Spleen (tissue), 11 donors: ENCODE data around the gene LRRC47. TPM values are rescaled to one million over a fixed set of nuclear protein-coding genes. Genes with fewer than 3 reads are reported as not detected.

ENCODE experiments used
- DNase-seq: peaks from one replicate; pipeline ENCODE4 v3.0.0-alpha.2; 2020
- H3K27ac ChIP-seq, 8 donors: fragments of 200-600 bp; sonication (generic) in 7 of 8; 1 replicate in 4 of 8; 2 replicates in 4 of 8; pipeline versions ENCODE4 v1.5.0 to v1.8.0; 2016 to 2021; ENCODE audit warnings: inconsistent platforms in 4 of 8, mild to moderate bottlenecking in 4 of 8, moderate library complexity in 1 of 8
- H3K27me3 ChIP-seq, 7 donors: fragments of 200-600 bp; sonication (generic) in 6 of 7; replicated peaks in 1 of 7; 1 replicate in 4 of 7; 2 replicates in 3 of 7; pipeline versions ENCODE4 v1.5.0 to v1.8.0; 2016 to 2021; ENCODE audit warnings: inconsistent platforms in 3 of 7, mild to moderate bottlenecking in 1 of 7
- H3K36me3 ChIP-seq, 6 donors: fragments of 200-600 bp; sonication (generic) in 5 of 6; 1 replicate in 4 of 6; 2 replicates in 2 of 6; pipeline versions ENCODE4 v1.5.0 to v1.8.0; 2016 to 2021; ENCODE audit warnings: inconsistent platforms in 2 of 6
- H3K4me1 ChIP-seq, 6 donors: fragments of 200-600 bp; sonication (generic) in 5 of 6; 1 replicate in 3 of 6; 2 replicates in 3 of 6; pipeline versions ENCODE4 v1.5.0 to v1.8.0; 2016 to 2021; ENCODE audit warnings: inconsistent platforms in 3 of 6
- H3K4me3 ChIP-seq, 8 donors: fragments of 200-600 bp; sonication (generic) in 7 of 8; 1 replicate in 4 of 8; 2 replicates in 4 of 8; pipeline versions ENCODE4 v1.5.0 to v1.8.0; 2016 to 2021; ENCODE audit warnings: inconsistent platforms in 4 of 8, mild to moderate bottlenecking in 4 of 8, moderate library complexity in 2 of 8
- H3K9me3 ChIP-seq, 8 donors: fragments of 200-600 bp; sonication (generic) in 7 of 8; 1 replicate in 4 of 8; 2 replicates in 4 of 8; pipeline versions ENCODE4 v1.5.0 to v1.8.0; 2016 to 2021; ENCODE audit warnings: inconsistent platforms in 4 of 8
- POLR2A ChIP-seq, 3 donors: fragments of 450-650 bp; IDR thresholded peaks; one replicate each; pipeline ENCODE4 v1.5.1; 2017; ENCODE audit warnings: antibody characterized with exemption in 3 of 3, mild to moderate bottlenecking in 1 of 3
- POLR2AphosphoS5 ChIP-seq, 3 donors: sonication (generic); formaldehyde crosslinking; IDR thresholded peaks; one replicate each; pipeline ENCODE4 v1.5.1; 2017; ENCODE audit warnings: antibody characterized with exemption in 3 of 3
- WGBS, 5 donors: extraction: QIAGEN DNeasy Blood & Tissue Kit in 3 of 5; methylation state at CpG; one replicate each; pipeline versions ENCODE4 v1.1.5 to v1.1.7; 2013 to 2018; 5-methylcytosine and 5-hydroxymethylcytosine counted together
- intact Hi-C: fragments of 100-400 bp; cut with DNase I; formaldehyde crosslinking; loops from one replicate; pipeline ENCODE4 v1.15.0; 2023; ENCODE audit warnings: low total_unique reads
- polyA plus RNA-seq, 3 donors: library from polyadenylated mRNA; stranded (reverse); fragments of 200-250 nt; gene quantifications; one replicate each; pipeline ENCODE4 v1.2.1, GENCODE V29; 2013
- total RNA-seq, 7 donors: library from RNA; depleted of rRNA in 3 of 7; stranded (reverse); fragments of >200 nt in 3 of 7; fragmentation: NEBNext Ultra II Directional in 4 of 7; extraction: Animal tissue kit (Norgen Biotek cat#: 25700) in 4 of 7; gene quantifications; one replicate each; pipeline versions ENCODE4 v1.1.0 to v1.2.1, GENCODE V29; 2016 to 2021
- TF ChIP-seq, protein P1 (sequence below), 11 experiments: fragments of 200-600 bp in 7 of 11; fragments of 450-650 bp in 4 of 11; sonication (generic) in 4 of 11; IDR thresholded peaks in 8 of 11; conservative IDR thresholded peaks in 3 of 11; 1 replicate in 7 of 11; 2 replicates in 4 of 11; pipeline versions ENCODE4 v1.4.0 to v1.8.0; 2016 to 2021; ENCODE audit warnings: antibody characterized with exemption in 11 of 11, inconsistent platforms in 4 of 11, mild to moderate bottlenecking in 1 of 11
- donor health status: healthy with polysubstance abuse.
- donor health status: DM: no; HTN: no; CAD: no; lungs with moderate emphysema.
- donor health status: DM: no; HTN: no; CAD: no.
- donor health status: Bipolar disorder and iron deficiency.
- donor health status: healthy.
- donor health status: DM: no; HTN: no; CAD: no.
- donor health status: DM: yes; HTN: yes; CAD: no.

LRRC47 gene
- total and polyA plus RNA-seq, 10 donors, result 12.5 to 39.0 (median 26.7) TPM

- H3K27me3 ChIP-seq, result peaks cover 0 to 60% (median 4%) of the 10 kb centered on the region in 7 donors
- no peak for DNase-seq
- no peak overlapping the region for H3K4me3 ChIP-seq
- H3K9me3 ChIP-seq, result peaks cover 0 to 11% (median 2%) of the 10 kb centered on the region in 8 donors
- H3K36me3 ChIP-seq, result no peaks in the 10 kb centered on the region
- intact Hi-C loops, result no loop called here
- H3K27ac ChIP-seq, result no peak overlapping the region
- 76 to 86% (median 78%) methylated on average over 6 to 15 of the region's 15 CpGs for WGBS, 5 donors
- no peaks in the 10 kb centered on the region for H3K4me1 ChIP-seq
- TF ChIP-seq POLR2AphosphoS5 (IDR thresholded peaks at IDR 0.05), result no peak
Measured at GRCh38 chr1:3762151-3762872, 34.0 kb downstream of the LRRC47 start.

DNA sequence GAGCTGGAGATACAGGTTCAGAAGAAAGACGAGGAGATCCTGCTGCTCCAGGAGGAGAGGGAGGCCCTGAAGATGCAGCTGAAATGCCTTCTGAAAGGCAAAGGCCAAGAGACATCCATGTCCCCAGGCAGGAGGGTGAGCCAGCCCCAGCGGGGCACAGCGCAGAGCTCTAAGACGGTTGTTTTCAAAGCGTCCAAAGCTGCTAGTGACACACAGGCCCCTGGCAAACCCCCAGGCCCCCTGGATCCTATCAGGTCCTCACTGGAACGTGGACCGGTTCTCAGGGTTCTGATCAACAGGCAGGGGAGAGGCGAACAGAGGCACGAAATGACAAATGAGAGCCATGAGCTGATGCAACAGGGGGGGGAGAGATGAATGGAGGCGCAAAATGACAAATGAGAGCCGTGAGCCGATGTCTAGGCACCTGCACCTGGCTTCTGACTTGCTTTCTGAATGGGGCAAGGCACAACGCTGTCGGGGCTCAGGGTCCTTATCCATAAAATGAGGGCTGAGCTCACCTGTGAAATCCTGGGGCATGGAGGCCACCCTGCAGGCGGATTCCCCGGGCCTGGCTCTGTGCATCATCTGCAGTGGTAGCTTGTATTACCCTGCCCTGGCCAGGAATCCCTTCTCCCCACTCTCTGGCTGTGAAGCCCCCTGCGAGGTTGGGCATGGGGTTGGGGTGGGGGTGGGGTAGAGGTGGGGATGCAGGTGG, 34.8 kb downstream of the LRRC47 start:
- TF ChIP-seq, protein P1, sequence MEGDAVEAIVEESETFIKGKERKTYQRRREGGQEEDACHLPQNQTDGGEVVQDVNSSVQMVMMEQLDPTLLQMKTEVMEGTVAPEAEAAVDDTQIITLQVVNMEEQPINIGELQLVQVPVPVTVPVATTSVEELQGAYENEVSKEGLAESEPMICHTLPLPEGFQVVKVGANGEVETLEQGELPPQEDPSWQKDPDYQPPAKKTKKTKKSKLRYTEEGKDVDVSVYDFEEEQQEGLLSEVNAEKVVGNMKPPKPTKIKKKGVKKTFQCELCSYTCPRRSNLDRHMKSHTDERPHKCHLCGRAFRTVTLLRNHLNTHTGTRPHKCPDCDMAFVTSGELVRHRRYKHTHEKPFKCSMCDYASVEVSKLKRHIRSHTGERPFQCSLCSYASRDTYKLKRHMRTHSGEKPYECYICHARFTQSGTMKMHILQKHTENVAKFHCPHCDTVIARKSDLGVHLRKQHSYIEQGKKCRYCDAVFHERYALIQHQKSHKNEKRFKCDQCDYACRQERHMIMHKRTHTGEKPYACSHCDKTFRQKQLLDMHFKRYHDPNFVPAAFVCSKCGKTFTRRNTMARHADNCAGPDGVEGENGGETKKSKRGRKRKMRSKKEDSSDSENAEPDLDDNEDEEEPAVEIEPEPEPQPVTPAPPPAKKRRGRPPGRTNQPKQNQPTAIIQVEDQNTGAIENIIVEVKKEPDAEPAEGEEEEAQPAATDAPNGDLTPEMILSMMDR (IDR thresholded peaks at IDR 0.05 in 8 of 11, conservative IDR thresholded peaks at IDR 0.05 in 3 of 11), result no peak
- TF ChIP-seq POLR2AphosphoS5 (IDR thresholded peaks at IDR 0.05), result no peak
- TF ChIP-seq POLR2A (IDR thresholded peaks at IDR 0.05), result no peak
- Histone ChIP-seq H3K27me3 (peaks cover 0 to 62% (median 10%) of the 10 kb centered on the region in 7 donors), H3K4me1 (no peaks in the 10 kb centered on the region), H3K9me3 (peaks cover 0 to 11% (median 2%) of the 10 kb centered on the region in 8 donors), H3K4me3 (no peak overlapping the region), H3K27ac (no peak overlapping the region), H3K36me3 (no peaks in the 10 kb centered on the region)
- DNase-seq, result no peak
- WGBS, 5 donors, result 80 to 90% (median 86%) methylated on average over 17 of the region's 17 CpGs
- intact Hi-C loops, result no loop called here

DNA sequence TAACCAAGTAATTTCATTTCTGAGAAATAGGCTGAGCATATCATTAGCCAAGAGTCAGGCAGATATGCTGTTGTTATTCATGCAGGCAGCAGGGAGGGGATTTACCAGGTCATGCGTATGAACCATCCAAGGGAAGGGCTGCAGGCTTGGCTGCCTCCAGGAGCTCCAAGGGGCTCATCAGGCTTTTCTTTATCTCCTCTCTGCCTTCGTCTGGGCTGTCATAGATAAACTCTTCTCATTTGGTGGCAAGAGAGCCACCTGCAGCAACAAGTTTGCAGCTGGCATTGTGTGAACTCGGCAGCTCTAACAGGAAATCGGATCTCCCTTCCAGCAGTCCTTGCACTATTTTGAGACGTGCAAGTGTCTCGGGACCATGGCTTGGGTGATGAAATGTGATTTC, 36.5 kb downstream of the LRRC47 start:
- no peak for DNase-seq
- WGBS, 5 donors, result 60 to 74% (median 65%) methylated on average over 6 of the region's 6 CpGs
- intact Hi-C loops, result no loop called here
- peaks cover 0 to 11% (median 2%) of the 10 kb centered on the region in 8 donors for H3K9me3 ChIP-seq
- TF ChIP-seq, protein P1 (IDR thresholded peaks at IDR 0.05 in 8 of 11, conservative IDR thresholded peaks at IDR 0.05 in 3 of 11), result no peak
- no peak for TF ChIP-seq POLR2A (IDR thresholded peaks at IDR 0.05)
- TF ChIP-seq POLR2AphosphoS5 (IDR thresholded peaks at IDR 0.05), result no peak
- H3K36me3 ChIP-seq, result no peaks in the 10 kb centered on the region
- H3K27me3 ChIP-seq, result peaks cover 0 to 79% (median 17%) of the 10 kb centered on the region in 7 donors
- no peaks in the 10 kb centered on the region for H3K4me1 ChIP-seq
- H3K27ac ChIP-seq, result no peak overlapping the region
- H3K4me3 ChIP-seq, result no peak overlapping the region

DNA sequence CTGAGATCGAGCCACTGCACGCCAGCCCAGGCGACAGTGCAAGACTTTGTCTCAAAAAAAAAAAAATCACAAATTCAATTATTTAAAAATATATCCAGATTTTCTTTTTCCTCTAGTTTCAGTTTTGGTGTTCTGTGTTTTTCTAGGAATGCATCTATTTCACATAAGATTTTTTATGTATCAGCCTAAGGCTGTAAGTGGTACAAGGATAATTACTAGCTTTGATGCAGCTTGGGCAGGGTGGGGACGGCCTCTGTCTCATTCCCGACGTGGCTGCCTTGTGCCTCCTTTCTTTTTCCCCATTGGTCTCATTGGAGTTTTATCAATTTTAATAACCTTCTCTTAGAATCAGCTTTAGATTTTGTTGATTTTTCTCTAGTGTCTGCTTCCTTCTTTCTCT, 37.1 kb downstream of the LRRC47 start:
- Histone ChIP-seq H3K4me1 (no peaks in the 10 kb centered on the region), H3K4me3 (no peak overlapping the region), H3K27ac (no peak overlapping the region), H3K36me3 (no peaks in the 10 kb centered on the region), H3K27me3 (peaks cover 0 to 85% (median 17%) of the 10 kb centered on the region in 7 donors), H3K9me3 (peaks cover 0 to 11% (median 2%) of the 10 kb centered on the region in 8 donors)
- DNase-seq, result no peak
- WGBS, 5 donors, result 85 to 90% (median 89%) methylated on average over 6 of the region's 6 CpGs
- TF ChIP-seq POLR2A (IDR thresholded peaks at IDR 0.05) (no peak), POLR2AphosphoS5 (IDR thresholded peaks at IDR 0.05) (no peak)
- TF ChIP-seq, protein P1 (IDR thresholded peaks at IDR 0.05 in 8 of 11, conservative IDR thresholded peaks at IDR 0.05 in 3 of 11), result no peak
- intact Hi-C loops, result no loop called here
